Activated CD4-positive, alpha-beta T cell treated with anti-CD3 and anti-CD28 coated beads, Interleukin-2, amount 10 ng/mL, durations not matched to agents 7 days and 5 days (primary cell): ENCODE measurements around the gene TBCEL. TPM values are rescaled to one million over a fixed set of nuclear protein-coding genes. Genes with fewer than 3 reads are reported as not detected.

Source experiments
- CTCF ChIA-PET: fragments of 350-600 bp; sonication (Branson Sonifier 250); formaldehyde crosslinking; loops from one replicate; lab custom pipeline; 2021; ENCODE audit warnings: antibody characterized with exemption; lab: Charles Lee
- POLR2A ChIA-PET: fragments of 350-600 bp; sonication (Branson Sonifier 250); formaldehyde crosslinking; loops from one replicate; lab custom pipeline; 2021; ENCODE audit warnings: antibody characterized with exemption; lab: Charles Lee
- DNase-seq: peaks from one replicate; pipeline ENCODE4 v3.0.0-alpha.2; 2020
- H3K27ac Mint-ChIP-seq: one replicate; pipeline ENCODE4 v1.8.0; 2021; ENCODE audit warnings: mild to moderate bottlenecking, moderate library complexity, mixed read lengths
- H3K27me3 Mint-ChIP-seq: one replicate; pipeline ENCODE4 v1.8.0; 2021; ENCODE audit warnings: mixed read lengths
- H3K36me3 Mint-ChIP-seq: one replicate; pipeline ENCODE4 v1.8.0; 2021; ENCODE audit warnings: low read depth, mixed read lengths
- H3K4me1 Mint-ChIP-seq: one replicate; pipeline ENCODE4 v1.8.0; 2021; ENCODE audit warnings: mixed read lengths
- H3K4me3 Mint-ChIP-seq: one replicate; pipeline ENCODE4 v1.8.0; 2021; ENCODE audit warnings: mild to moderate bottlenecking, moderate library complexity, mixed read lengths
- H3K9me3 Mint-ChIP-seq: one replicate; pipeline ENCODE4 v1.8.0; 2021; ENCODE audit warnings: mixed read lengths
- total RNA-seq, 2 experiments: library from RNA; stranded (reverse); gene quantifications; one replicate each; pipeline ENCODE4 v1.2.3, GENCODE V29; 2021

The TBCEL gene
- total RNA-seq, 2 experiments from 2014 or later = 13.1 to 16.1 TPM

- ChIA-PET CTCF (interaction anchor here (0.6 kb wide), 1 partner anchor 12 kb away, joined by 4 read pairs; no protein-coding TSS in a partner anchor), POLR2A (no interaction called here)
- Mint-ChIP-seq H3K4me1 (no peaks in the 10 kb centered on the region), H3K27me3 (no peaks in the 10 kb centered on the region), H3K27ac (no peak overlapping the region), H3K36me3 (peaks cover 18% of the 10 kb centered on the region), H3K9me3 (no peaks in the 10 kb centered on the region), H3K4me3 (no peak overlapping the region)
- DNase-seq = no peak
Measured at GRCh38 chr11:121054266-121054665, 30.4 kb downstream of the TBCEL start.

- POLR2A ChIA-PET = no interaction called here
- Mint-ChIP-seq H3K4me1 (peaks cover 6% of the 10 kb centered on the region), H3K27ac (no peak overlapping the region), H3K27me3 (no peaks in the 10 kb centered on the region), H3K9me3 (no peaks in the 10 kb centered on the region), H3K4me3 (no peak overlapping the region), H3K36me3 (peaks cover 18% of the 10 kb centered on the region)
- CTCF ChIA-PET = no interaction called here
- DNase-seq = no peak
Measured at GRCh38 chr11:121055076-121055475, 31.2 kb downstream of the TBCEL start.

GRCh38 chr11:121057922-121058321, 34.0 kb downstream of the TBCEL start:
- Mint-ChIP-seq H3K4me3 (no peak overlapping the region), H3K4me1 (peaks cover 9% of the 10 kb centered on the region), H3K9me3 (no peaks in the 10 kb centered on the region), H3K27ac (no peak overlapping the region), H3K27me3 (no peaks in the 10 kb centered on the region), H3K36me3 (peaks cover 23% of the 10 kb centered on the region)
- ChIA-PET POLR2A (no interaction called here), CTCF (interaction anchor here (1.0 kb wide), 1 partner anchor 9 kb away, joined by 3 read pairs; no protein-coding TSS in a partner anchor)
- DNase-seq = no peak

DNA sequence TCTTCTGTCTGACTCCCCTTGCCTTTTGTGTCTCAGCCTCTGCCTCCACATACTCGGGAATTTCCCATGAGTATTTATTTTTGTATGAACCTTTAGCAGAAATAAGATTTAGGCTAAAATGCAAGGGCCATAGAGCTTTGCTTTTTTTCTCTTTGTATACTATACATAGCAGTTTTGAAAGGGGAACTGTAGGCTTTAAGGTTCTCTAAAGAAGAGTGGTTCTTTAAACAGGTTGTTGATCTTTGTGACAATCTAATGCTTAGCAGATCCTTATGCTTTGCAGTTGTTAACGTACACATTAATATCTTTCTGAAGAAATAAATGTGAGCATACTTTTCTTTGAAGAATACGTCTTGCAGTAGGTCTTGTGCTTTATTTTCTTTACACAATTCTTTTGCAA, 35.0 kb downstream of the TBCEL start:
- H3K27ac Mint-ChIP-seq = no peak overlapping the region
- ChIA-PET CTCF (no interaction called here), POLR2A (no interaction called here)
- no peaks in the 10 kb centered on the region for H3K9me3 Mint-ChIP-seq
- no peak for DNase-seq
- H3K36me3 Mint-ChIP-seq = peaks cover 24% of the 10 kb centered on the region
- H3K4me1 Mint-ChIP-seq = peaks cover 9% of the 10 kb centered on the region
- H3K27me3 Mint-ChIP-seq = no peaks in the 10 kb centered on the region
- no peak overlapping the region for H3K4me3 Mint-ChIP-seq

- no peak overlapping the region for H3K27ac Mint-ChIP-seq
- no peak for DNase-seq
- H3K4me3 Mint-ChIP-seq = no peak overlapping the region
- CTCF ChIA-PET = no interaction called here
- no peaks in the 10 kb centered on the region for H3K27me3 Mint-ChIP-seq
- no peaks in the 10 kb centered on the region for H3K9me3 Mint-ChIP-seq
- peaks cover 20% of the 10 kb centered on the region for H3K36me3 Mint-ChIP-seq
- H3K4me1 Mint-ChIP-seq = peaks cover 9% of the 10 kb centered on the region
- POLR2A ChIA-PET = no interaction called here
Measured at GRCh38 chr11:121059605-121060004, 35.7 kb downstream of the TBCEL start.

- H3K4me1 Mint-ChIP-seq = peaks cover 9% of the 10 kb centered on the region
- no peak overlapping the region for H3K27ac Mint-ChIP-seq
- no peak overlapping the region for H3K4me3 Mint-ChIP-seq
- ChIA-PET POLR2A (no interaction called here), CTCF (interaction anchor here (1.1 kb wide), 1 partner anchor 12 kb away, joined by 3 read pairs; no protein-coding TSS in a partner anchor)
- DNase-seq = no peak
- no peaks in the 10 kb centered on the region for H3K9me3 Mint-ChIP-seq
- no peaks in the 10 kb centered on the region for H3K27me3 Mint-ChIP-seq
- peaks cover 14% of the 10 kb centered on the region for H3K36me3 Mint-ChIP-seq
Measured at GRCh38 chr11:121063728-121064127, 39.8 kb downstream of the TBCEL start.

DNA sequence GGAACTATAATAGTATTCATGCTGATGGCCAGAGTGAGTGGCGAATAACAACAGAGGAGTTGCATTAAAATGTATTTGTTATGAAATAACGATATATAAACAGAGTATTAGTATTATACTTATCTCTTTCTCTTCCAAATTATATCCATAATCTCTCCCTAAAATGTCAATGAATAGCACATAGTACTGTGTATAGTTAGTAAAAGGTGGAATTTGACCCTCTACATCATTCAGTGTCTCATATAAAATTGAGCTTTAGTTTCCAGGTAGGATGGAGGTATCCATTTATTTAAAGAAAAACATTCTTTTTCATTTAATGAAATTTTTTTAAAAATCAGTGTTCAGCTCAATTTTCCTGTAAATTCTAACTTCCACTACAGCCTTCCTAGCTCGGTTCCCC, 42.7 kb downstream of the TBCEL start:
- no peak for DNase-seq
- no peaks in the 10 kb centered on the region for H3K4me1 Mint-ChIP-seq
- ChIA-PET POLR2A (no interaction called here), CTCF (no interaction called here)
- H3K36me3 Mint-ChIP-seq = peaks cover 23% of the 10 kb centered on the region
- H3K9me3 Mint-ChIP-seq = no peaks in the 10 kb centered on the region
- H3K27me3 Mint-ChIP-seq = no peaks in the 10 kb centered on the region
- H3K4me3 Mint-ChIP-seq = no peak overlapping the region
- H3K27ac Mint-ChIP-seq = no peak overlapping the region

DNA sequence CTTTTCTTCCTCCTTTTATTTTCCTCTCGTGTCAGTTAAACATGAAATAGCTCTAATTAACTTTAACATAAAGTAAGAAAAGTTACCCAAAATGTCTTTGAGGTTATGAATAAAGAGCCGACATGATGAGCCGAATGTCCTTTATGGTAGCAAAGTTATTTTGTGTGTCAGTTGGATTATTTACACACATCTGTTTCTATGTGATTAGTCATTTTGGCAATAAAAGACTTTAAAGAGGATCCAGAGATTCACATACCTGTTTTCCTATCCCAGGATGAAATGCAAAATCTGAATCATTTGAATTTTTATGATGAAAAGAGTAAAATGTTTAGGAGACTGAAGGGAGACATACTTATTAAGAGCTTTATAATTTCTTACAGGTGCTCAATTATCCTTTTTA, 43.1 kb downstream of the TBCEL start:
- Mint-ChIP-seq H3K27ac (no peak overlapping the region), H3K4me3 (no peak overlapping the region), H3K27me3 (no peaks in the 10 kb centered on the region), H3K4me1 (no peaks in the 10 kb centered on the region), H3K9me3 (no peaks in the 10 kb centered on the region), H3K36me3 (peaks cover 23% of the 10 kb centered on the region)
- CTCF ChIA-PET = interaction anchor here (1.0 kb wide), 1 partner anchor 11 kb away, joined by 3 read pairs; no protein-coding TSS in a partner anchor
- POLR2A ChIA-PET = no interaction called here
- no peak for DNase-seq

DNA sequence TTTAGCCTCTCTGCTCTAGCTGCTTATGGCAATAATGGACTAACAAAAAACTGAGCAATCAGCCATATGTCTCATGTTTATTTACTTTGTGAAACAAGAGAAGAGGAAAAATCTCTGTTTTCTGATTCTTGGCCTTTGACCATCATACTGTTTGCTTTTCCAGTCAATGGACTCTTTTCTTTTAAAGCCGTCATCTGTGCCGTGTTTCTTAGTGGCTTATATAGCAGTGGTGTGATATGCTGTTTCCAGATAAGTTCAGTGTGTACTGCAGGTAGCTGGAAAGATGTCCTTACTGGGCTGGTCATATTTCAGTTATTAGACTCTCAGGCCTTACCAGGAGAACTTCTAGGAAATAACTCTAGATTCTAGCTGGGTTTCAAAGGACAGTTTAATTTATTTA, 43.6 kb downstream of the TBCEL start:
- CTCF ChIA-PET = interaction anchor here (1.0 kb wide), 1 partner anchor 11 kb away, joined by 3 read pairs; no protein-coding TSS in a partner anchor
- Mint-ChIP-seq H3K36me3 (peaks cover 23% of the 10 kb centered on the region), H3K9me3 (no peaks in the 10 kb centered on the region), H3K4me1 (no peaks in the 10 kb centered on the region), H3K27ac (no peak overlapping the region), H3K4me3 (no peak overlapping the region), H3K27me3 (no peaks in the 10 kb centered on the region)
- no peak for DNase-seq
- POLR2A ChIA-PET = no interaction called here

- ChIA-PET POLR2A (no interaction called here), CTCF (interaction anchor here (0.6 to 1.0 kb wide), 2 partner anchors 10 to 754 kb away, joined by 3 read pairs; no protein-coding TSS in a partner anchor)
- DNase-seq = no peak
- Mint-ChIP-seq H3K4me1 (no peaks in the 10 kb centered on the region), H3K9me3 (no peaks in the 10 kb centered on the region), H3K27me3 (no peaks in the 10 kb centered on the region), H3K4me3 (no peak overlapping the region), H3K27ac (no peak overlapping the region), H3K36me3 (peaks cover 21% of the 10 kb centered on the region)
Measured at GRCh38 chr11:121067962-121068647, 44.2 kb downstream of the TBCEL start.

GRCh38 chr11:121068787-121069186, 44.9 kb downstream of the TBCEL start:
- Mint-ChIP-seq H3K27me3 (no peaks in the 10 kb centered on the region), H3K9me3 (no peaks in the 10 kb centered on the region), H3K36me3 (peaks cover 18% of the 10 kb centered on the region), H3K4me1 (no peaks in the 10 kb centered on the region), H3K4me3 (no peak overlapping the region), H3K27ac (no peak overlapping the region)
- ChIA-PET POLR2A (no interaction called here), CTCF (no interaction called here)
- no peak for DNase-seq

DNA sequence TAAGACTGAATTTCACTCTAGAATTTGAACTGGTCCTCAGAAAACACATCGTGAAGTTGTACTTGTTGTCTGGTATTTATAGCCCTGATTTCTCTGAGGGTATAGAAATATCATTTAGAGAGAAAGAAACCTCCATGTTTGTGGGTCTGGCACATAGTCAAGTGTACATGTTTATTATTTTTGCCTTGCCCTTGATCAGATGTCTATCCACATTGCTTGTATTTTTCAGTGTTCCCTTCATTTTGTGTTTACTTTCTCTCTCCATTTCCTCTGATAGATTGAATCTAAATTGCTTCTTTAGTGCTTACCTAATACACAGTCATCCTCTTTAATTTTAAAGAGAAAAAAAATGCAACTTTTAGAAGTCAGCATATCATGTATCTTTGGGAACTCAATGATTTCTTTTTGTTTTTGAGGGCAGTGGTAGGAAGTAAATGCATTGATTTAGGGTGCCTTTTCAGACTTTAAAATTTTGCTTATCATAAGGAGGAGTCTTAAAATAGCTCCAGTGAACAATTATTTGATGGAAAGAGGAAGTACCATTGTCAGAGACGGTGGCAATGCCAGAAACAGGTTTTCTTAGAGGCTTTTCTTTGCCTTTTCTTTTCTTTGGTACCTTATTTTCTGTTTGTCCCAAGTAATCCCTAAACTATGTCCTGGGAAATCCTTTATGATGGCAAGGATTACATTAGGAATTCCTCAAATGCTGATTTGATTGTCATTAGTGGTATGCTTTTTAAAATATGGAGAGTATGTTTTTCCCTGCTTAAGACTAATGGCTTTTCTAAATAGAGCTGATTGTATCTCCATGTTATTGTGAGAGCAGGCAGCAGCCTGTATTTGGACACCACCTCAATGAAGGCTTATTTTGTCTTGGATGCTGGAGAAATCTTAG, 47.3 kb downstream of the TBCEL start:
- H3K4me3 Mint-ChIP-seq = no peak overlapping the region

DNA sequence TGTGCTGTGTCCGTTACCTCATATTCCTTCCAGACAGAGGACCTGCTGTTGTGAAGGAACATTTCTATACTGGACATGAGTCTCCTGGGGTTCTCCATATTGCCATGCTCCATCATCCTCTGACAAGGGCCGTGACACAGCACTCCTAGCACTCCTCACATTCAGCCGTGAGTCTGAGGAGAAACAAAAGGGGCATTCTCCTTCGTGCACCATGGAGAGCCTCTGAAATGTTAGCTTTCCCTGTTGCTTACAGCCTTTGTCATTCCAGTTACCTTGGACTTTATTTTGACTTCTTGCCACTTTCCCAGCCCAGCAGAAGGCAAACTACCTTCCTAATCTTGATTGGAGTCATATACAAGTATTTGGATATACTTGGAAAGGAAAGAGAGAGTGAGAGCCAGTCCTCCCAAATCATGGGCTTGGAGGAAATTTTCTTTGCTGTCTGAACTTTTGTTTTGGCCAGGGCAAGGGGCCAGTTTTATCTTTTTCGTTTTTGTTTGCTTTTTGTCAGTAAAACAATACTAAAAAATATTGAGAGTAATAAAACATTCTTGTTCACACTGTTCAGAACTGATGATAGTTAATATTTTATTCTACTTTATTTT, 48.0 kb downstream of the TBCEL start:
- peaks cover 15% of the 10 kb centered on the region for H3K36me3 Mint-ChIP-seq
- H3K4me1 Mint-ChIP-seq = no peaks in the 10 kb centered on the region
- no peak for DNase-seq
- CTCF ChIA-PET = no interaction called here
- no peak overlapping the region for H3K4me3 Mint-ChIP-seq
- no peaks in the 10 kb centered on the region for H3K9me3 Mint-ChIP-seq
- no peak overlapping the region for H3K27ac Mint-ChIP-seq
- no peaks in the 10 kb centered on the region for H3K27me3 Mint-ChIP-seq
- POLR2A ChIA-PET = no interaction called here

More for the DNA sequence above, 47.3 kb downstream of the TBCEL start:
- DNase-seq = no peak
- CTCF ChIA-PET = no interaction called here
- Mint-ChIP-seq H3K27ac (no peak overlapping the region), H3K36me3 (peaks cover 15% of the 10 kb centered on the region), H3K4me1 (no peaks in the 10 kb centered on the region), H3K27me3 (no peaks in the 10 kb centered on the region), H3K9me3 (no peaks in the 10 kb centered on the region)
- POLR2A ChIA-PET = no interaction called here
